Ishikawa (cell line): ENCODE data around the gene GYS1.

ENCODE experiments used
- CEBPB ChIP-seq: IDR thresholded peaks from 2 replicates; pipeline ENCODE4 v1.6.1; 2012
- CREB1 ChIP-seq: IDR thresholded peaks from 2 replicates; pipeline ENCODE4 v1.6.1; 2012; ENCODE audit warnings: low read depth
- EGR1 ChIP-seq: IDR thresholded peaks from 2 replicates; pipeline ENCODE4 v1.6.1; 2012
- EP300 ChIP-seq: IDR thresholded peaks from 2 replicates; pipeline ENCODE4 v1.6.1; 2012; ENCODE audit warnings: borderline replicate concordance
- FOXM1 ChIP-seq: IDR thresholded peaks from 2 replicates; pipeline ENCODE4 v1.6.1; 2012; ENCODE audit warnings: low read depth, borderline replicate concordance
- NFIC ChIP-seq: IDR thresholded peaks from 2 replicates; pipeline ENCODE4 v1.6.1; 2012
- RAD21 ChIP-seq: IDR thresholded peaks from 2 replicates; pipeline ENCODE4 v1.6.1; 2012; ENCODE audit warnings: low read depth
- TAF1 ChIP-seq: IDR thresholded peaks from 2 replicates; pipeline ENCODE4 v1.6.1; 2012; ENCODE audit warnings: low read depth, mild to moderate bottlenecking
- TEAD4 ChIP-seq: IDR thresholded peaks from 2 replicates; pipeline ENCODE4 v1.6.1; 2012
- USF1 ChIP-seq: IDR thresholded peaks from 2 replicates; pipeline ENCODE4 v1.6.1; 2012
- YY1 ChIP-seq: IDR thresholded peaks from 2 replicates; pipeline ENCODE4 v1.6.1; 2012; ENCODE audit warnings: low read depth
- TF ChIP-seq, protein P1 (sequence below): IDR thresholded peaks from 2 replicates; pipeline ENCODE4 v1.6.1; 2012; ENCODE audit warnings: low read depth, mild to moderate bottlenecking
- TF ChIP-seq, protein P2 (sequence below): IDR thresholded peaks from 2 replicates; pipeline ENCODE4 v1.6.1; 2012

GYS1 gene

GRCh38 chr19:48968179-48968661, 24.9 kb downstream of the GYS1 start:
- no peak for TF ChIP-seq CEBPB
- no peak for TF ChIP-seq TEAD4
- TF ChIP-seq, protein P1, sequence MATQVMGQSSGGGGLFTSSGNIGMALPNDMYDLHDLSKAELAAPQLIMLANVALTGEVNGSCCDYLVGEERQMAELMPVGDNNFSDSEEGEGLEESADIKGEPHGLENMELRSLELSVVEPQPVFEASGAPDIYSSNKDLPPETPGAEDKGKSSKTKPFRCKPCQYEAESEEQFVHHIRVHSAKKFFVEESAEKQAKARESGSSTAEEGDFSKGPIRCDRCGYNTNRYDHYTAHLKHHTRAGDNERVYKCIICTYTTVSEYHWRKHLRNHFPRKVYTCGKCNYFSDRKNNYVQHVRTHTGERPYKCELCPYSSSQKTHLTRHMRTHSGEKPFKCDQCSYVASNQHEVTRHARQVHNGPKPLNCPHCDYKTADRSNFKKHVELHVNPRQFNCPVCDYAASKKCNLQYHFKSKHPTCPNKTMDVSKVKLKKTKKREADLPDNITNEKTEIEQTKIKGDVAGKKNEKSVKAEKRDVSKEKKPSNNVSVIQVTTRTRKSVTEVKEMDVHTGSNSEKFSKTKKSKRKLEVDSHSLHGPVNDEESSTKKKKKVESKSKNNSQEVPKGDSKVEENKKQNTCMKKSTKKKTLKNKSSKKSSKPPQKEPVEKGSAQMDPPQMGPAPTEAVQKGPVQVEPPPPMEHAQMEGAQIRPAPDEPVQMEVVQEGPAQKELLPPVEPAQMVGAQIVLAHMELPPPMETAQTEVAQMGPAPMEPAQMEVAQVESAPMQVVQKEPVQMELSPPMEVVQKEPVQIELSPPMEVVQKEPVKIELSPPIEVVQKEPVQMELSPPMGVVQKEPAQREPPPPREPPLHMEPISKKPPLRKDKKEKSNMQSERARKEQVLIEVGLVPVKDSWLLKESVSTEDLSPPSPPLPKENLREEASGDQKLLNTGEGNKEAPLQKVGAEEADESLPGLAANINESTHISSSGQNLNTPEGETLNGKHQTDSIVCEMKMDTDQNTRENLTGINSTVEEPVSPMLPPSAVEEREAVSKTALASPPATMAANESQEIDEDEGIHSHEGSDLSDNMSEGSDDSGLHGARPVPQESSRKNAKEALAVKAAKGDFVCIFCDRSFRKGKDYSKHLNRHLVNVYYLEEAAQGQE, result no peak

DNA sequence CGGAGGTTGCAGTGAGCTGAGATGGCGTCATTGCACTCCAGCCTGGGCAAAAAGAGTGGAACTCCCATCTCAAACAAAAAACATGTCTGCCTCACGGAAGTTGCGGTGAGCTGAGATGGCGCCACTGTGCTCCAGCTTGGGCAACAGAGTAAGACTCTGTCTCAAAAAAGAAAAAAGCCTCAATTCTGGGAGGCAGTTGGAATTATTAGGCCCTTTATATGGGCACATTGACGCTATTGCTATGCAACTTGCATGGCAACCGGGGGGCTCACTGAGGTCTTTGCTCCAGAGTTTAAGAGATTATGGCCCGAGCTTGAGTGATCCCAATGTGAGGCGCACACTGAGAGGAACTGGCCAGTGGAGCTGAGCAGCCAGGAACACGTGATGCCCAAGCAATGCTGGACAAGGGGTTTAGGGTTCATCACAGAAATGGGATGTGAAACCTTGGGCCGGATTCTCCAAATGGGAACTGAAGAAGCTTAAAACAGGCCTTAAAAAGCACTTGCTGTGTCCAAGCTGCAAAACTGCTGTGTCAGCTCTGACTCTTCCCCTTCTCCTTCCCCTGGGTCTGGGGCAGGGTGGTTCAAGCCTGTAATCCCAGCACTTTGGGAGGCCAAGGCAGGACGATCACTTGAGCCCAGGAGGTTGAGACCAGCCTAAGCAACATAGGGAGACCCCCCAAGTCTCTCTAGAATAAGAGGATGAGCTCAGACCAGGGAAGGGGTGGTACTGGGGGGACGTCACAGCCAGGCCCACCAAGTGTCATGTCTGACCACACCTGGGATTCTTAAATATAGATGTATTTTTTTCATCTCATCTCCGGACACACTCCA, 25.5 kb downstream of the GYS1 start:
- TF ChIP-seq YY1 (no peak), CEBPB (no peak), FOXM1 (no peak), TEAD4 (no peak), TAF1 (no peak), USF1 (no peak), CREB1 (no peak), EGR1 (no peak)
- TF ChIP-seq, protein P2, sequence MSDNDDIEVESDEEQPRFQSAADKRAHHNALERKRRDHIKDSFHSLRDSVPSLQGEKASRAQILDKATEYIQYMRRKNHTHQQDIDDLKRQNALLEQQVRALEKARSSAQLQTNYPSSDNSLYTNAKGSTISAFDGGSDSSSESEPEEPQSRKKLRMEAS, result no peak
- TF ChIP-seq, protein P1, result no peak

GRCh38 chr19:48966541-48967345, 26.4 kb downstream of the GYS1 start:
- TF ChIP-seq CEBPB, result no peak
- no peak for TF ChIP-seq CREB1
- no peak for TF ChIP-seq USF1
- no peak for TF ChIP-seq NFIC
- TF ChIP-seq, protein P1, result no peak
- no peak for TF ChIP-seq YY1
- TF ChIP-seq TEAD4, result no peak
- no peak for TF ChIP-seq TAF1
- TF ChIP-seq RAD21, result no peak
- TF ChIP-seq, protein P2, result no peak
- no peak for TF ChIP-seq EP300

- TF ChIP-seq, protein P2, result peak; percentile 46
- TF ChIP-seq CREB1 (no peak), EGR1 (no peak), USF1 (0 out of 2 replicates have a peak, but pooled peaks have one; percentile 23)
Observed at GRCh38 chr19:48965806-48966540, 27.1 kb downstream of the GYS1 start.
